Colonic mucosa (tissue), 4 donors: ENCODE measurements around the gene ATP6V0D1. TPM values are rescaled to one million over a fixed set of nuclear protein-coding genes. Genes with fewer than 3 reads are reported as not detected.

Experiments
- DNase-seq: peaks from one replicate; pipeline ENCODE4 v3.0.0-alpha.2; 2020
- H3K27ac ChIP-seq: fragments of 200-600 bp; one replicate; pipeline ENCODE4 v1.8.0; 2021
- H3K27me3 ChIP-seq: fragments of 200-600 bp; one replicate; pipeline ENCODE4 v1.8.0; 2021
- H3K36me3 ChIP-seq: fragments of 200-600 bp; one replicate; pipeline ENCODE4 v1.8.0; 2021
- H3K4me1 ChIP-seq: fragments of 200-600 bp; one replicate; pipeline ENCODE4 v1.8.0; 2021; ENCODE audit warnings: mild to moderate bottlenecking
- H3K4me3 ChIP-seq: fragments of 200-600 bp; one replicate; pipeline ENCODE4 v1.8.0; 2021
- H3K9ac ChIP-seq, 2 donors: one replicate each; pipeline ENCODE4 v1.7.0; 2013; ENCODE audit warnings: control low read depth in 2 of 2, low read depth in 2 of 2, low read length in 2 of 2
- H3K9me3 ChIP-seq: fragments of 200-600 bp; one replicate; pipeline ENCODE4 v1.8.0; 2021
- intact Hi-C: fragments of 100-400 bp; cut with DNase I; formaldehyde crosslinking; loops from one replicate; pipeline ENCODE4 v1.14.1; 2022
- total RNA-seq, 2 donors: library from RNA; stranded (reverse); fragmentation: NEBNext Ultra II Directional in 1 of 2; extraction: Animal tissue kit (Norgen Biotek cat#: 25700) in 1 of 2; gene quantifications; one replicate each; pipeline ENCODE4 v1.2.1, GENCODE V29; 2021
- TF ChIP-seq, protein P1 (sequence below): fragments of 200-600 bp; IDR thresholded peaks from one replicate; pipeline ENCODE4 v1.8.0; 2022; ENCODE audit warnings: antibody characterized with exemption, mild to moderate bottlenecking
- donor health status: healthy.
- donor health status: DM: no; HTN: no; CAD: no.
- donor health status: DM: no; HTN: no; CAD: no.

The ATP6V0D1 gene
- total RNA-seq, 2 donors from 2014 or later = 194 to 195 TPM

DNA sequence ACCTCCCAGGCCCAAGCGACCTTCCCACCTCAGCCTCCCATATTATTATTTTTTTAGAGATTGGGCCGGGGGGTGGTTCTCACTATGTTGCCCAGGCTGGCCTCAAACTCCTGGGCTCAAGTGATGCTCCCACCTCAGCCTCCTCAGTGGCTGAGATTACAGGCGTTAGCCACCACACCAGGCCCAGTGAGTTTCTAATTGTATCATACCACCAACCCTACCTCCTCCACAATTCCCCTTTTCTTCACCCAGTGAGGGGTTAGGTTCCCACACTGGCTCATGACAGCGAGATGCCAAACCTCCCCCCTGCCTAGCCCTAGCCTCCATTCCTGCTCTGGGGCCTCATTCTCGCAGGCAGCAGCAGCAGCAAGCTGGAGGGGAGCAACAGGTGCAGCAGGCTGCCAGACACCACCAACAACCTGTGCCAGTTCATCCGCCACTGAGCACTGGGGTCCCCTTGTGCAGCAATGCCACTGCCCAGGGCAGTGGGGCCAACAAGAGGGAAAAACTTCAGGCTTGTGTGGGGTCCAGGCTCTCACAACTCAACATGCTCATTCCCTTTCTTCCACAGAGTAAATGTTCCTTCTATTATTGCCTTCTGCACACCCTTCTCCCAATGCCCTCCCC lies 9.1 kb downstream of the ATP6V0D1 start:
- Histone ChIP-seq H3K4me1 (no peaks in the 10 kb centered on the region), H3K27ac (no peak overlapping the region), H3K9me3 (no peaks in the 10 kb centered on the region), H3K9ac (no peak overlapping the region), H3K36me3 (no peaks in the 10 kb centered on the region), H3K27me3 (no peaks in the 10 kb centered on the region), H3K4me3 (no peak overlapping the region)
- intact Hi-C loops = no loop called here
- TF ChIP-seq, protein P1, sequence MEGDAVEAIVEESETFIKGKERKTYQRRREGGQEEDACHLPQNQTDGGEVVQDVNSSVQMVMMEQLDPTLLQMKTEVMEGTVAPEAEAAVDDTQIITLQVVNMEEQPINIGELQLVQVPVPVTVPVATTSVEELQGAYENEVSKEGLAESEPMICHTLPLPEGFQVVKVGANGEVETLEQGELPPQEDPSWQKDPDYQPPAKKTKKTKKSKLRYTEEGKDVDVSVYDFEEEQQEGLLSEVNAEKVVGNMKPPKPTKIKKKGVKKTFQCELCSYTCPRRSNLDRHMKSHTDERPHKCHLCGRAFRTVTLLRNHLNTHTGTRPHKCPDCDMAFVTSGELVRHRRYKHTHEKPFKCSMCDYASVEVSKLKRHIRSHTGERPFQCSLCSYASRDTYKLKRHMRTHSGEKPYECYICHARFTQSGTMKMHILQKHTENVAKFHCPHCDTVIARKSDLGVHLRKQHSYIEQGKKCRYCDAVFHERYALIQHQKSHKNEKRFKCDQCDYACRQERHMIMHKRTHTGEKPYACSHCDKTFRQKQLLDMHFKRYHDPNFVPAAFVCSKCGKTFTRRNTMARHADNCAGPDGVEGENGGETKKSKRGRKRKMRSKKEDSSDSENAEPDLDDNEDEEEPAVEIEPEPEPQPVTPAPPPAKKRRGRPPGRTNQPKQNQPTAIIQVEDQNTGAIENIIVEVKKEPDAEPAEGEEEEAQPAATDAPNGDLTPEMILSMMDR = no peak
- no peak for DNase-seq

DNA sequence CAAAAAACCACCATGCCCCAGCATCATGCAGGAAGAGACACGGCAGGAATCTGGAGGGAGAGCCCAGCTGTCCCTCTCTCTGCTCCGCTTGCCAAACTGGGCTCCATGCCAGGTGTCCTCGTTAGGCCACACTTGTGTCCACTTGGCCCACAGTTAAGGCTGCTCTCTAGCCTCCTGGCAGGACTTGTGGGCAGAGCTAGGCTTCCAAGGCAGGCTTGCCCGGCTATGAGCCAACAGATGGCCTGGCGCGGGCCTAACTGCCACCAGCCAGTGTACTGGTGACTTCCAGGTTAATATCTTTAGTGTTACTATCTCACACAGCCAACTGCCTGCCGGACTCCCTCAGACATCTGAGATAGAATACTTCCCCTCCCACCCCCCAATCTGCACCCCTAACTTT lies 10.6 kb downstream of the ATP6V0D1 start:
- H3K27ac ChIP-seq = no peak overlapping the region
- peak; percentile 32 for DNase-seq
- no peak overlapping the region for H3K4me3 ChIP-seq
- no peak overlapping the region for H3K9ac ChIP-seq
- intact Hi-C loops = no loop called here
- no peaks in the 10 kb centered on the region for H3K27me3 ChIP-seq
- peaks cover 3% of the 10 kb centered on the region for H3K4me1 ChIP-seq
- H3K36me3 ChIP-seq = no peaks in the 10 kb centered on the region
- no peaks in the 10 kb centered on the region for H3K9me3 ChIP-seq
- TF ChIP-seq, protein P1 = no peak

DNA sequence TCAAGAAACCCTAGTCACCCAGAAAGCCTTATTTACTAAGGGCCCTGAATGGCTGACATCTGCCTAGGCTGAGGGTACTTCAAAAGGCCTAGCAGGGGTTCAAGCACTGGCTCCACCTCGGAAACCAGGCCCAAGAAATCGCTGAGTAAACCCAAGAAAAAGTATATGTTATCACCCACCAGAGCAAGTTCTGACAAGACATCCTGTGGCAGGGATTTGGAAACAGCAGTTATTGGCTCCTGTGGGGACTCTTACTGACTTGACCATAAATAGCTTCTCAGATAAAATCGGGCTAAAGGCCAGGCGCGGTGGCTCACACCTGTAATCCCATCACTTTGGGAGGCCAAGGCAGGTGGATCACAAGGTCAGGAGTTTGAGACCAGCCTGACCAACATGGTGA lies 12.2 kb downstream of the ATP6V0D1 start:
- DNase-seq = no peak
- H3K27ac ChIP-seq = no peak overlapping the region
- H3K36me3 ChIP-seq = no peaks in the 10 kb centered on the region
- TF ChIP-seq, protein P1 = no peak
- intact Hi-C loops = no loop called here
- H3K27me3 ChIP-seq = no peaks in the 10 kb centered on the region
- peaks cover 12% of the 10 kb centered on the region for H3K4me1 ChIP-seq
- H3K4me3 ChIP-seq = no peak overlapping the region
- no peak overlapping the region for H3K9ac ChIP-seq
- no peaks in the 10 kb centered on the region for H3K9me3 ChIP-seq

DNA sequence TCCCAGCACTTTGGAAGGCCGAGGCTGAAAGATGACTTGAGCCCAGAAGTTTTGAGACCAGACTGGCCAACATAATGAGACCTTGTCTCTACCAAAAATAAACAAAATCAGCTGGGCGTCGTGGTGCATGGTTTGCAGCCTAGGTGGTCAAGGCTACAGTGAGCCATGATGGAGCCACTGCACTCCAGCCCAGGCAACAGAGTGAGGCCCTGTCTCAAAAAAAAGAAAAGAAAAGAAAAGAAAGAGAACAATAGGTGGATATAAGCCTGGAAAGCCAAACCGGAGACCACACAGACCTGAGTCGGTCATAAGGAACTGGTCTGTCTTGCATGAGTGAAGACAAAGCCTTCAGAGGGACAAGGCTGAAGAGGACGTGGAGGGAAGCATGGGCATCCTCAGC lies 14.4 kb downstream of the ATP6V0D1 start:
- Histone ChIP-seq H3K36me3 (no peaks in the 10 kb centered on the region), H3K4me1 (peaks cover 13% of the 10 kb centered on the region), H3K9ac (no peak overlapping the region), H3K27me3 (no peaks in the 10 kb centered on the region), H3K9me3 (no peaks in the 10 kb centered on the region), H3K27ac (no peak overlapping the region), H3K4me3 (no peak overlapping the region)
- DNase-seq = no peak
- intact Hi-C loops = no loop called here
- TF ChIP-seq, protein P1 = no peak

DNA sequence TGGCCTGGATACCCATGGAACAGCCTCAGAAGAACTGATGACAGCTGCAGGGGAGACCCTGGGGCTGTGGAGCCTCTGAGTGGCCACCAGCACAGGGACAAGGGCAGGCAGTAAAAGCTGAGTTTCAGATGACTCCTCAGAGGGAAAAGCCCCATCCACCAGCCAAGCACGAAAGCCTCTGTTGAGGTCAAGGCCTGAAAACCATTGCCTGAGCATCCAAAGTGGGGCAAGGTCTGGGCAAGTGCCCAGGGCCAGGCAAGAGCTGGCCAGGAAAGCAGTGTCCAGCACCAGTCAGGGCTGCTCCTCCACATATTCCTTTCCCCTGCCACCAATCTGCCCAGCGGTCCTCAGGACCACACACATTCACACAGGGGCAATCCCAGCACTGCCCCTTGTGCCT lies 16.4 kb downstream of the ATP6V0D1 start:
- H3K27me3 ChIP-seq = no peaks in the 10 kb centered on the region
- no peaks in the 10 kb centered on the region for H3K36me3 ChIP-seq
- H3K9ac ChIP-seq = peak overlapping the region in 1 of 2 donors; percentile 85
- no peak for DNase-seq
- peaks cover 31% of the 10 kb centered on the region for H3K4me1 ChIP-seq
- H3K4me3 ChIP-seq = no peak overlapping the region
- intact Hi-C loops = loop anchor here (2.0 kb wide), 1 partner anchor 36 kb away; no protein-coding TSS in a partner anchor
- H3K9me3 ChIP-seq = no peaks in the 10 kb centered on the region
- TF ChIP-seq, protein P1 = no peak
- H3K27ac ChIP-seq = peak overlapping the region; percentile 92
